Frontal cortex (tissue), 4 donors: Measurements from ENCODE around the gene DUSP8. TPM values are rescaled to one million over a fixed set of nuclear protein-coding genes. Genes with fewer than 3 reads are reported as not detected.

Experiments
- DNase-seq, 2 donors: peaks; one replicate each; pipeline ENCODE4 v3.0.0; 2012; ENCODE audit warnings: low spot score in 2 of 2
- FAIRE-seq: peaks from 2 replicates; lab custom pipeline; 2012; peaks lifted over from hg19 to GRCh38; lab: Jason Lieb, UNC
- total RNA-seq: library from RNA; depleted of rRNA; stranded (reverse); fragments of >200 nt; gene quantifications from one replicate; pipeline ENCODE4 v1.2.3, GENCODE V29; 2014
- donor health status: control.
- donor health status: control.
- donor health status: control.

Gene DUSP8
- total RNA-seq, 1 donor from 2014 or later = 4.1 TPM

DNA sequence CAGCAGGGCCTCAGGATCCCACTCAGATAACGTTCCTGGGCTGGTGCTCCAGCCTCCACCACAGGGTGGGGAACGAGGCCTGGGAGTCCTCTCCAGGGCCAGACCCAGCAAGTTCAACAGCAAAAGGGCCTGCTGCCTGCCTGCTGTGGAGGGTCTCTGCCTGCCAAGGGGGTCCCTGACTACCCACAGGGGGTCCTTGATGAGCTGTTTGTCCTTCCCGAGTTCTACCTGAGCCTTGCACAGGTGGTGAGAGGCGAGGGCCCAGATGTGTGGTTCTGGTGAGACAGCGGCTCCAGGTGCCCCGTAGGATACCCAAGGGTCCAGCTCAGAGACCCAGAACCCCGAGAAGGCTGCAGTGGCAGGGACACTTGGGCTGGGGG, 4.4 kb downstream of the DUSP8 start:
- DNase-seq (no peak), FAIRE-seq (no peak)

DNA sequence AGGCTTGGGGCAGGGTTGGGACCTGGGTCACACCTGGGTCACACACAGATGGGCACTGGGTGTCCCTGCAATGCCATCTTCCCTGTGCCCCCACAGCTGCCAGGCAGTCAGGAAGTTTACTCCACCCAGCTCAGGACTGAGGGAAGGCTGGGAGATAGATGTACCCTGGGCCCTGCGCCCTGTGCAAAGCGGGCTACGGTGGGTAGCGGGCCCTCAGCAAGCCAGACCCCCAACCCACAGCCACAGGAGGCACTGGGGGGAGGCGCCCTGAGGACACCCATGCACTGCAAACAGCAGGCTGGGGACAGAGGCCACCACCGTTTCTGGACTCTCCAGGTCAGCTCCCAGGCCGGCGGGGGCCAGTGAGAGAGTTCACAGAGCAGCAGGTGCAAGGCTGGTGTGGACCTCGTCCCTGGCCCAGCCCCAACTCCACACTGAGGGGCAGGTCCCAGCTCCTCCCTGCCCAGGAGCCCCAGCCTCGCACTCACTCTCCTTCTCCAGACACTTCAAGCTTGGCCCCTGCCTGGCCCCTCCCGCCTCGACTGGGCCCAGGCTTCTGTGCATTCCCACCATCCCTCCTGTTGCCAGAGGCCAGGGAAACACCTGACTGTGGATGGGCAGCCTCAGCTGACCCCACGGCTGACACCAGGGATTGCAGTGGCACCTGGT, 4.9 kb downstream of the DUSP8 start:
- no peak for FAIRE-seq
- no peak for DNase-seq

DNA sequence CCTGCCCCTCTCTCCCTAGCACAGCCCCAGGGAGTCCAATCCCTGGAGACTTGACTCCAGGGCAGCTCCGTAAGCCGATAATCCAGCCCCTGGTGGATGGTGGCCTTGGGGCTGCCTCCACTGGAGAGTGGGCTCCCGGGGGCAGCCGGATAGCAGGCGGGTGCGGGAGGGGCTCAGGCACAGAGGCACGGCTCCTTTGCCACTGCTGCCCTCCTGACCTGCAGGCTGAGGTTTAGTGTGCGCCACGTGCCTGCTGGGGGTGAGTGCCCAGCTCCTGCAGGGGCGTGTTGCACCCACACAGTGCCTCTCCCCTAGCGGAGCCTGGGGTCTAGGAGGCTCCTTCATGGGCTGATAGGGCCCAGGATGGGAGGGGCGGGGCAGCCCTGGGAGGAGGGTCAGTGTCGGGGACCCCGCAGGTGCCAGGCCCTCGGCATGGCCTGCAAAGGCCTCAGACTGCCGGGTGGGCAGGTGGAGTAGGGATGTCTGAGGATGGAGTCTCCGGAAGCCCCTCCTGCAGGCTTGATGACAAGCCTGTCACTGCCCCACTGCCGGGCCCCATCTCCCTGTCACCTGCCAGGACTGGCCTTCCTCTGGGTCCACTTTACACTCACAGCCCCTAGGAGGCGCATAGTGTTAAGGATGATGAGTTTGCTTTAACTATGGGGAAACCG, 5.6 kb downstream of the DUSP8 start:
- DNase-seq (no peak), FAIRE-seq (no peak)

DNA sequence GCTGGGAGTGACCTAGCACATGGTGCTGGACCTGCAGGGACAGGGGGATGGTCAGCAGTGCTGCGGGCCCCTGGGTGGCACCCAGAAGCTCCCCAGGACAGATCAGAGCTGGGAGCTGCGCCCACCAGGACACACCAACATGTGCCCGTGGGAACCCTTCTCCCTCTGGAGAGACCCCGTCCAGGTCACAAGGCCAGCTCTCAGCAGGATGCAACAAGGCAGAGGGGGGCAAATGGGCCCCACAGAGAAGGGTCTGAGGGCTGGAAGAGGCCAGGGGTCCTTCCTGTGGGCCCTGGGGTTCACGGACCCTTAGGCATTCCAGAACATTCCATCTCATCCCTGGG, 6.2 kb downstream of the DUSP8 start:
- no peak for FAIRE-seq
- no peak for DNase-seq

DNA sequence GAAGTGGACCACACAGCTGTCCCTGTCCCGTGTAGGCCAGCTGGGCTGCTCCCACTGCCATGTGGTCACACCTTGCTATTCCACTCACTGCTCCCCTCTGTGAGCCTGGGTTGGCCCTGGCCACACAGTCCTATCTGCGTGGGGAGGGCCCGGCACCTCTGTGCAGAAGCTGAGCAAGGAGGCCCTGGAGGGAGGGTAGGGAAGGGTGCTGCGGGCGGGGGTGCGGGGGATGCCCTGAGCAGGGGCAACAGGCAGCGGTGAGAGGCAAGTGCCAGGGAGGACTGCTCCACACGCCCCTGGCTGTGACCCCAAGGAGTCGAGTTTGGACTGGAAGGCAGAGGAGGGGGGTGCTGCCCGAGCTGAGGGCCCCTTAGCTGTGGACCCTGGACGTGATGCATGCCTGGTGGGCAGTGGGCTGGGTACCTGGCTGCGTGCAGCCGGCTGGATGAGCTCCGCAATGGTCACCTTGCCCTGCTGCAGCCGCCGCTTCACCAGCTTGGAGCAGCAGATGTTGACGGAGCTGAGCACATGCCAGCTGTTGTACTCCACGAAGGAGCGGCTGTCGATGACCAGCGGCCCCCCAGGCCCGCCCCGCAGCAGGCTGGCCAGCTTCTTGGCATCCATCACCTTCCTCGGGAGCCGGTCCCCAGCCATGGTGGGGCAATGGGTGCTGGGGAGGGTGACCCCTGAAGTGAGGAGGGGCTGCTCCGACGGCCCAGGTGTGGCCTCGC, 6.7 kb downstream of the DUSP8 start:
- FAIRE-seq = no peak

DNA sequence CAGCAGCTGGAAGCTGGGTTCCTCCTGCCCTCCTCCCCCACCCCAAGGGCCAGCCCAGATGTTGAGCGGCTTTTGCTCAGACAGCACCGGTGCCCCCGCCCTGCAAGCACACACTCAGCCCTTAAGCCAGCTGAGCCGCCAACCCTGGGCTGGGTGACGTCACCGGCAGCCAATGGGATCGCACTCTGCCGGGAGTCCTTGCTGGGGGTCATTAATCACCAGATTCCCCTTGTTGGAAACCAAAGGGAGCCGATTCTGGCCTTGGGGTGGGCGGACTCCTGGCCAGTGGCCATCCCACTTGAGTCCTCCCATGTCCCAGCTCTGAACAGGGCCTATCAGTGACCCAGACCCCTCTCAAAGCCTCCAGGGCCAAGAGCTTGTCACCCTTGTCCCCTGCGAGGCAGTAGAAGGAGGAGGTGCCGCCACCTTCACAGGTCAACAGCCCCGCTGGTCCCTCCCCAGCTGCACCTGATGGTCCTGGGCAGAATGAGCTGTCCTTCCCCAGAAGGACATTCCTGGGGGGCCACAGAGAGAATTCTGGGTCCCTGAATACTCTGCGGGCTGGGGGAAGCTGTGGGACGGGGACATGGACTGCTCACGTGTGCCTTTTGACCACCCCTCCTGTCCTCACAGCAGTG, 7.4 kb downstream of the DUSP8 start:
- peak in 1 of 2 donors; percentile 82 for DNase-seq
- no peak for FAIRE-seq

More for the DNA sequence above, 6.7 kb downstream of the DUSP8 start:
- DNase-seq = no peak

DNA sequence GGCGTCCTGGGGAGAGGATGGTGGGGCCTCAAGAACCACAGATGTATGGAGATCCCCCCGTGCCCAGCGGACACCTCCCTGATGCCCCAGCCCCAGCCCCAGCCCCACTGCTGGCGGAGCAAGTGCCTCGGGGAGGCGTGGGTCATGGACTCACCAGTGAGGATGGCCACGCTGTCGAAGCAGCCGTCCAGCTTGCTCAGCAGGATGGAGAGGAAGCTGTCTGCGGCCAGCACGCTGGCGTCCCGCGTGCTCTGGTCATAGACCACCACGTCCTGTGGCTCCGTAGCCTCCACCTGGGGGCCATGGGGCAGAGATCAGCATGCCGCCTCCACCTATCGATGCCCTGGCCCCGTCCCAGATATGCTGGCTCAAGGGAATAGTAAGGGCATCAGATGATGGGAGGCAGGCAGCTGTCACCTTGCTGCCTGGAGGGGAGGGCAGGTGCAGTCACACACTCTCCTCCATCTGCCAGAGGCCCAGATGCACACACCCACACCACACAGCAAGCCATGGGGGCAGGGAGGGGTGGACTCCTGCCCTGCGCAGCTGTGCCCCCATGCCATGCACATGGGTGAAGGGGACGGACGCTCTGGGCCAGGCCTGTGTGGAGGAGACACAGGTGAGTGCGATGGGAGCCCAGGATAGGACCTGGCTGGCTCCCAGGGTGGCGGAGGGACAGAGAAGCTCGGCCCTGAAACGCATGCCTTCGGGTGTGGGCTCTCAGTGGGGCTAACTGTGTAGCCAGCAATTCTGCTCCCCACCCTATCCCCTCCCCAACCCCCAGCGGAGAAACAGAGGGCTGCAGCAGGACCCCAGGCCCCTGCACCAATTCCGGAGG, 8.2 kb downstream of the DUSP8 start:
- no peak for FAIRE-seq
- DNase-seq = no peak

DNA sequence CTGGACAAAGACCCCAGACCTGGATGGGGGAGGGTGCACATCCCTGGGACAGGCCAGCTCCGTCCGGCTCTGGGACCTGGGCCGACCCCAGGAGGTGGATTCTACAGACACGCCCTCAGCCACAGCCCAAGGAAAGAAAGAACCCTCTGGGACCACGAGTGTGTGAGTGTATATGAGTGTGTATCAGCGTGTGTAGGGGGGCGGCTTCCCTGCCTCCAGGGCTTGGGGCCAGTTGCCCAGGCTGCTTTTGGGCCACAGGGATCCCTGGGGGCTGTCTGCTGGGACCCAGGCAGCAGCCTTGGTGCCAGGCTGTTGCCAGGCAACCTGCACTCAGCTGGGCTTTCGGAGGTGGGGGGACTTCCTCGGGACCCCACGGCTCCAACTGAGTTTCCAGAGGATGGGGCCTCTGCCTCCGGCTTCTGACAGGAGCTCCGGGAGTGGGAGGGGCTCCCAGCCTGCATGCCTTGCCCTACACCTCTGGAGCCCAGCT, 8.9 kb downstream of the DUSP8 start:
- DNase-seq = no peak

DNA sequence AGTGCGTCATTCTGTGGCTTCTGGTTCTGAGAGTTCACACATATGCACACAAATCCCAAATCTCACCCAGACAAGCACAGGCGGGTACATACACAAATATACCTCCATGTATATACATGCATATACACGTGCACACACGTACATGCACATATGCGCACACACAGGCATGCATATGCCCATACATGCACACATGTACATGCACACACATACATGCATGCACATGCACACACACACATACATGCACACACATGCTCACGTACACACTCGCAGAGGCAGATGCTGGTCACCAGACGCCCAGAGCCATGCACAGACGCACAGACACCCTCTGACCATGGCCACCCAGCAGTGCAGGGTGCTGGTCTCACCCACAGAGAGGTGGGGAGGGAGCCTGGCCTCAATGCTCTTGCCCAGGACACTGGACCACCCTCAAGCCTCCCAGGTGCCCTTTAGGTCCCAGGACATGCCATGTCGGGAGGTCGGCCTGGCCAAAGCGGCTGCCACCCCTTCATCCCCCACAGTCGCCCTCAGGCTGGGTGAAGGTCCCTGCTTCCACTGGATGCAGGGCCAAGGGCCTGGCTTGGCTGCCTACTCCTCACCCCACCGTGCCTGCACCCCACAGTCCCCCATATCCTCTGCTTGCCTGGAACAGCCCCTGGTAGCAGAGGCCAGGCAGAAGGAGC, 9.5 kb downstream of the DUSP8 start:
- DNase-seq (no peak), FAIRE-seq (no peak)

More for the DNA sequence above, 8.9 kb downstream of the DUSP8 start:
- FAIRE-seq = no peak

DNA sequence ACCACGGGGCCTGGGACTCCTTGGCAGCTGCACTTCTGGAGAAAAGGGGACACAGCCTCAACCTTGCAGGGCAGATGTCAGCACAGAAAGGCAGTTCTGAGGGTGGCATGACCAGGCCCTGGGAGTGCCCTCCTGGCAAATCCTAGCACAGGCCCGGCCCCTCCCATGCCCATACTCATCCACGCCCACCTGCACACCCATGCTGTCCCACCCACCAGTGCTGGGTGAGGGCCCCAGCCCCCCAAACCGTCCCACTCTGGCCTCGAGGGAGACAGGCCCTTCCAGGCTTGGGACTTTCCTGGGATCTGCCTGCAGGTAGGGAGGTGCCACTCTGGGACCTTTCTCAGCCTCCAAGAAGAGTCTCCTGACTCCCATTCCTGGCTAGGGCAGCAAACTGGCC, 10.1 kb downstream of the DUSP8 start:
- no peak for DNase-seq
- FAIRE-seq = no peak

DNA sequence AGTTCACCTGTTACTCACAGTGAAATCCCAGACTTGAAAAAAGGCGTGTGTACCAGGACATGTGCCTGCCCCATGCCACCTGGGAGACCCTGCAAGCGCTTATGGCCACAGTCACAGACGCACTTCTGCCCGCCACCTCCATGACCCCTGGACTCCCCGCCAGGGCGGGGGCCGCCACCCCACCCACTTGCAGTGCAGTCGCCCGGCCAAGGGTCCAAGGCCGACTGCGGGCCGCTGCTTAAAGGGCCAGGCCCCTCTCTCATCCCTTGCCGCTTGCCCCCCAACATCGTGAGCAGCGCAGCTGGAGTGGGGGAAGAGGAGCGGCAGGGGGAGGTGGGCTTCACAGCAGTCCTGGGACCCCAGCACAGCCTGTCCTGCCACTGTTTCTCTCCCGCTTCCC, 10.8 kb downstream of the DUSP8 start:
- no peak for FAIRE-seq

DNA sequence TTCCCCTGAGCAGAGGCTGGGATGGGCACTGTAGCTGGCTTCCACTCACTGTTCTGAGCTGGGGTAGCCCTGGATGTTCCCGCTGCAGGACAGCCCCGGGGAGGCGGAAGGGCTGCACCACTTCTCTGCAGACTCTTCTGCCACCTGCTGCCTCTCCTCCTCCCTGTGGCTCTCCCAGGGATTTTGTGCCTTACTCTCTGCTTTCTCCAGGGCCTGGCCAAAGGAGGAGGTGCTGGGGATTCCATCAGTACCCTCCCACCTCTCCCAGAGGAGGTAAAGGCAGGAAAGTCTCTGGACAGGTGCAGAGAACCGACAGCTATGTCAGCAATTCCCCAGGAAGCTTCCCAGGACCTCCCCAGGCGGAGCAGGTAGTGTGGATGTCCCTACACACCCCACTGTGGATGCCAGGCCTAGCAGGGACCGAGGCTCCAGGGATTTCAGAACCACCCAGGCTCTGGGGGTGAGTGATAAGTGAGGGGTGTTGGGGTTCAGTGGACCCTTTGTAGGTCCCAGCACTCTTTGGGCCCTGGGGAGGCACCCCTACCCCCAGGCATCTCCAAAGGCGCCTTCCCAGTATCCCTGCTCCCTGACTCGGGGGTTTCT, 11.3 kb downstream of the DUSP8 start:
- no peak for DNase-seq
- no peak for FAIRE-seq

More for the DNA sequence above, 10.8 kb downstream of the DUSP8 start:
- no peak for DNase-seq

DNA sequence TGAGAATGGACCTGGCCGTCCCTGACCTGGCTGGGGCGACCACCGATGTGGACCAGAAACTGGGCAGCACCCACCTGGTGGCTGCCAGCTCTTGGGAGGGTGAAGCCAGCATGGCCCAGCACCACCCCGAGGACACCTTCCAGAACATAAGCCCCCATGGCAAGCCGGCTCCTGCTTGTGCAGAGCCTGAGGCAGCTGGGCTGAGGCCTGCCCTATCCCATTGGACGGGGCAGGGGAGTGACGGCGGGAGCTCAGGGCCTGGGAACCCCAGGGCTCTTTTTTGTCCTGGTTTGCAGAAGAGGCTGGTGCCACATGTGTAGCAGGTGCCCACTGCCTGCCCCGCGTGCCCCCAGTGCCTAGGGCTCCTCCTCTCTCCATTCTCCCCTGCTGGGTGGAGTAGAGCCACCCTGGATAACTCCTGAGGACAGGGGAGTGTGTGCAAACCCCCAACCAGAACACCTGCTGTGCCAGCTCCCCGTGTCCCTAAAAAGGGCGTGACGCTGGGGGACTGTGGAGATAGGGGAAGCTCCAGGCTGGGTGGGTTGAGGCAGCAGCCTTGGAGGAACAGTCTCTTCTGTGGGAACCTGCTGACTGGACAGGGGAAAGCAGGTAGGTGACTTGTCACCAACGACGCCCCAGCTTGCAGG, 11.9 kb downstream of the DUSP8 start:
- no peak for FAIRE-seq
- DNase-seq = no peak

DNA sequence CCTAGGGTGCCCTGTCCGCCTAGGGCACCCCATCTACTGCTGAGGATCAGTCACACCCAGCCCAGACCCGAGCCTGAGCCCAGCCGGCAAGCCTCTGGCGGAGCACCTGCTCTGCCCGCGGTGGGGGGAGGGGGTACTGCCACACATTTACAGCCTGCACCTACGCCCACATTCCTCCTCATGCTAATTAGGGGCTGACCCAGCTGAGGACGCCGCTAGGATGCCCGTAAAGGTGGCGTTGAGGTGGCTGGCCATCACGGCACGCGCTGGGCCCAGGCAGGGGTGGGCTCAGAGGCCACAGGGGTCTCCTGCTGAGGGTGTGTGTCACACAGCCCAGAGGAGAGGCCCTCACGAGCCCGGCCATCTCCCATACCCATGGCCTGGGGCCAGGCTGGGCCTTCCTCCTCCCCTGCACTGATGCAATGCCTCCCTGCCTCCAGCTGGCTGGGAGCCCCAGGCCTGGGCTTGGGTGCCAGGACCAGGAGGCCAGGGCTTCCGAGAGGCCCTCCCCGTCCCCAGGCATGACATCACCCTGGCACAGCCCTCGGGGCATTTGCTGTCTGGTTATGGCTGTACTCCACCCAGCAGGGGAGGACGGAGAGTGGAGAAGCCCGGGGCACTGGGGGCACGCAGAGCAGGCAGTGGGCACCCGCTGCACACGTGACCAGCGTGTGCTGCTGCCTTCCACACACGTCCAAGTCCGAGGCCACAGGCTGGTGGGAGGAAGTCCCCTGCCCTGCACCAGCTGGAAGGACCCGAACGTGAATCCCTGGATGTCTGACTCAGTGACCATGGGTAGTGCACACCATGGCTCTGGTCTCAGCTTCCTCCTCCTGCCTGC, 12.7 kb downstream of the DUSP8 start:
- DNase-seq (peak; percentile 92 to 94), FAIRE-seq (no peak)

DNA sequence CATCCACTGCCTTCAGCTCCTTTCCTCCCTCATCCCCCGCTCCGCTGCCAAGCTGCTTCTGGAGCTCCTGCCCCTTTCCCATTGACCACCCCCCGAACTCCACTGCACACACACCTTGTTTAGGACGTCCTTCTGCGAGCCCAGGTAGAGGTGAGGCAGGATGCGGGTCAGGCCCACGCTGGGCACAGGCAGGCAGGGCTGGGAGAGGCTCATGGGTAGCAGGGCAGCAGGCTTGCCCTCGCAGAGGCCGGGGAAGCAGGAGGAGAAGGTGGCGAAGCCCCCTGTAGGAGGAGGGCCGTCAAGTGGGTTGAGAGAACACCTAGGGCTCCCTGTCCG, 13.3 kb downstream of the DUSP8 start:
- no peak for DNase-seq
- FAIRE-seq = no peak

DNA sequence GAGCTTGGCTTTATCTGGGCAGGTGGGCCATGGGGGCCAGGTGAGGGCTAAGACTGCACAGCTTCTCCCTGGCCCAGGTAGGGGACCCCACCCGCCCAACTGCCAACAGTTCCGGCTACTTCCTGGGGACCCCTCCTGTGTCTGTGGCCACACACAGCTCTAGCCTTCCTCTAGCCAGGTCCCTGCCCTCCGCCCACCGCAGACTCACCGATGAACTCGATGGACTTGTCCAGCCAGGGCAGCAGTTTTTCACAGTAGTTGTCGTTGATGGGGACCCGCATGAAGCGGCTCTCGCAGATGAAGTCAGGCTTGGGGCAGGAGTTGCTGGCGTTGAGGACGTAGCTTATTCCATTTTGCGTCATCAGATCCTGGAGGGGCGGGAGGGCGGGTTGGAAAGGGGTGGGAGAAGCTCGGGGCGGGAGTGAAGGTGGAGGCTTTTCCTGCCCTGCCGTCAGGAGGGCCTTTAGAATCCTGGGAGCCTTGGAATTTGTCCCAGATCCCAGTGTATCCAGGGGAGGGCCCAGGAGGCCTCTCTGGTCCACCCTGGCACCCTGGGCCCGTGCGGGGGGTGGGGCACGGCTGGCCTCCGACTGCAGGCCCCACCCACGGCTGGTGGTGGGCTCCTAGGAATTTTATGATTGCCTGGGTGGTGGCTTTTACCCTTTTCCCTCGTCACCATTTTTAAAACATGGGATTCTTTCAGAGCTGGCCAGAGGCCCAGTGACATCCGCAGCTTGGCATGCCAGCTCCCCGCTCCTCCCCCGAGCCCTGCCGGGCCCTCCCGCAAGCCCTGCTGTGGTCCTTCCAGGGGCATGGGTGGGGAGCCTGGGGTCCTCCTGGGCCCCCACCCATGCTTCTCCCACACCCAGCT, 13.9 kb downstream of the DUSP8 start:
- DNase-seq (peak in 1 of 2 donors; percentile 76), FAIRE-seq (no peak)
